IPS DF 4.7 (cell line): Measurements from ENCODE around the gene UCK2.

Experiments used
- DNase-seq: peaks from one replicate; pipeline ENCODE4 v3.0.0-alpha.2; 2013; ENCODE audit warnings: low spot score; ENCODE audit errors: extremely low read depth

UCK2 gene

GRCh38 chr1:165834229-165834628 is 6.8 kb downstream of the UCK2 start:
- DNase-seq: no peak

GRCh38 chr1:165834881-165835280 is 7.5 kb downstream of the UCK2 start:
- DNase-seq: no peak

GRCh38 chr1:165836664-165837482 is 9.5 kb downstream of the UCK2 start:
- DNase-seq: no peak

GRCh38 chr1:165837838-165838364 is 10.5 kb downstream of the UCK2 start:
- DNase-seq: no peak

DNA sequence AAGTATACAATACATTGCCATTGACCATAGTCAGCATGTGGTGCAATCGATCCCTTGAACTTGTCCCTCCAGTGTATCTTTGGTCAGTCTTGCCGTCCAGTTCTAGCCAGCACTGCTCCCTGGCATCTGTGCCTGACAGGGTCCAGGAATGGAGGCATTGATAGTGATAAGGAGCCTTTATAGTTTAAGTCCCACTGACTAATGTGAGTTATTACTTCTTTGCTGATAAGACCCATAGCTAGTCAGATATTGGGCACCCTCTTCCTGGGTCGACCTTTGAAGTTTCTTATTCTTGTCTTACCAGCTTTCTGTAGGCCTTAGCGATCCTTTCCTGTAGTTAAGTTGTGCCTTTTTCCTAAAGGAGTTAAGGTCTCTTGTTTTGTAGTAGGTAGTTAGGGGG is 13.0 kb downstream of the UCK2 start:
- no peak for DNase-seq

DNA sequence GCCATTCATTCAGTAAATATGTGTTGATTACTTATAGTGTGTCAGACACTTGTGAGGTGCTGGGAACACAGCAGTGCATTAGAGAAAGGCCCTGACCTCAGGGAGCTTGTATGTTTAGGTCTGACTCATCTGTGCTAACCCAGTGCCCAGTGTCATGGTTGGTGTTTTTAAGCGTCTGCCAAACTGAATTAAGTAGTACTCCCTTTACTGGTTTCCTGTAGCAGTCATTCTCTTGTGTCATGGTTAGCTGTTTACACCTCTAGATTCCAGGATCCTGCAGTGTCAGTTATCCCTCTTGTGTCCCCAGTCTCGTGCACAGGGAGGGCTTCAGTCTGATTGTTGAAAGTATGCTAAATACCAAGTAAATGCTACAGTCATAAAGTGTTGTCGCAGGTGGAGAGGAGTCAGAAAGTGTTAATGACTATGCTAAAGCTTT is 14.2 kb downstream of the UCK2 start:
- DNase-seq: no peak

DNA sequence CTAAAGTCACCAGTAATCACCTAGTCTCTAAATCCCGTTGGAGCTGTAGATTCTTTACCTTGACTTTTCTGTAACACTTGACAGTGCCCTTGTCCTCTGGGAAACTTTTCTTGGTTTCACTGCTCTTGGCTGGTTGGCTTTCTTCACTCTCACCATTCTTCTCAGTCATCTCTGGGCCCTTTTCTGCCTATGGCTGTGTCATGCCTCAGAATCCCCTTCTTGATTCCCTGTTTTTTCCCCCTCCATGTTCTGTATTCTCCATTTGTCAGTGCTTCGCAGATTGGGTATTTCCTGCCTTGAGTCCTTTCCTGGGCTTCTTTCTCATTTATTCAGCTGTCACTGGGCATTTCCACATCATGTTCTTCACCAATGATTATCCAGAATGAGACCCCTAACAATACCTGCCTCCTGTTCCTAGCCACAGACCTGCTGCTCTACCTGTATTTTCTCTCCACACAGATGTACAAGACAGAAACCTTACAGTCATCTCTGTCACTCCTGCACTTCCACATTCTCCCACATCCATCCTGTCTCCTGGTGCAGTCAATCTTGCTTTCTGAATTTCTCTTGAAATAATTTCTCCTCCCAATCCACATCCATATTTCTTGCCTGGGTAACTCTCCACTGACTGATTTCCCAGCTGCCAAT is 14.7 kb downstream of the UCK2 start:
- no peak for DNase-seq

DNA sequence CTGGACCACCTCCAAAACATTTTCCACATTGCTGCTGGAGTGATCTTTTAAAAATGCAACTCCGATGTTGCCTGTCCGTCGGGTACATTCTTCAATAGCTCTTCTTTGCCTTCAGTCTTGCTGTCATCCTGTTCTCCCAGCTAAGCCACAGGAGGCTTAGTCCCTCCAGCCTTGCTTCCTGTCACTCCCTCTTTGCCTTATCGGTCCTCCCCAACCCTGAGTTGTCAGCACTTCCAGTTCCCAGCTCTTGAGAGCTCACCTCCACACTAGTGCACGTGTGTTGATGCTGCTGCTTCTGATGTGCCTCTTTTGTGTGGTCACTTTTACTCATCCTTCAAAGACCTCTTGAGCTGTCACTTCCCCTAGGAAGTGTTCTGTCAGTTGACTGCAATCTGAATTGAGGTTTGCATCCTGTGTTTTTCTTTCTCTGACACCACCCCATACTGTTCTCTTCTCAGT is 15.3 kb downstream of the UCK2 start:
- DNase-seq: no peak

DNA sequence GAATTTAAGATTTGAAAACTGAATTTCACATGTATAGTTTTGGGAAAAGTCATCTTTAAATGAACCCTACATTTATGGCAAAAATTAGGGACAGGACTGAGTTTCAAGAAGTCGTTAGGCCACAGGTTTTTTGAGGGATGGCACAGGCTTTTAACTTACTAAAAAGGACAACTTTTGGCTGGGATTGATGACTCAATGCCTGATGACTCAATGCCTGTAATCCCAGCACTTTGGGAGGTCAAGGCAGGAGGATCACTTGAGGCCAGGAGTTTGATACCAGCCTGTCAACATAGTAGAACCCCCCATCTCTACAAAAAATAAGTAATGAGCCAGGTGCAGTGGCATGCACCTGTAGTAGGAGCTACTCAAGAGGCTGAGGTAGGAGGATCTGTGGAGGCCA is 15.9 kb downstream of the UCK2 start:
- no peak for DNase-seq

- no peak for DNase-seq
Measured at GRCh38 chr1:165844114-165844798, 16.8 kb downstream of the UCK2 start.

- DNase-seq: no peak
Measured at GRCh38 chr1:165844933-165845332, 17.5 kb downstream of the UCK2 start.

GRCh38 chr1:165845569-165845968 is 18.2 kb downstream of the UCK2 start:
- DNase-seq: no peak

GRCh38 chr1:165845992-165846748 is 18.8 kb downstream of the UCK2 start:
- DNase-seq: no peak

DNA sequence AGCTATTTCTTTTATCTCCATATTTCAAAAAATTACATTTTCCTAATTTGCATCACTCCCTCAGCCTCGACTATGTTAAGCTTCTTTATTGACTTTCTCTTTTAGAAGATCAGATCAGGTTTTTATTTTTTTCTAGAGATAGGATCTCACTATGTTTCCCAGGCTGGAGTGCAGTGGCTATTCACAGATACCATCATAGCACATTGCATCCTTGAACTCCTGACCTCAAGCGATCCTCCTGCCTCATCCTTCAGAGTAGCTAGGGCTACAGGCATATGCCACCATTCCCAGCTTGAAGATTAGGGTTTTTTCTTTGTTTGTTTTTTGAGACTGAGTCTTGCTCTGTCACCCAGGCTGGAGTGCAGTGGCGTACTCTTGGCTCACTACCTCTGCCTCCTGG is 20.1 kb downstream of the UCK2 start:
- no peak for DNase-seq

DNA sequence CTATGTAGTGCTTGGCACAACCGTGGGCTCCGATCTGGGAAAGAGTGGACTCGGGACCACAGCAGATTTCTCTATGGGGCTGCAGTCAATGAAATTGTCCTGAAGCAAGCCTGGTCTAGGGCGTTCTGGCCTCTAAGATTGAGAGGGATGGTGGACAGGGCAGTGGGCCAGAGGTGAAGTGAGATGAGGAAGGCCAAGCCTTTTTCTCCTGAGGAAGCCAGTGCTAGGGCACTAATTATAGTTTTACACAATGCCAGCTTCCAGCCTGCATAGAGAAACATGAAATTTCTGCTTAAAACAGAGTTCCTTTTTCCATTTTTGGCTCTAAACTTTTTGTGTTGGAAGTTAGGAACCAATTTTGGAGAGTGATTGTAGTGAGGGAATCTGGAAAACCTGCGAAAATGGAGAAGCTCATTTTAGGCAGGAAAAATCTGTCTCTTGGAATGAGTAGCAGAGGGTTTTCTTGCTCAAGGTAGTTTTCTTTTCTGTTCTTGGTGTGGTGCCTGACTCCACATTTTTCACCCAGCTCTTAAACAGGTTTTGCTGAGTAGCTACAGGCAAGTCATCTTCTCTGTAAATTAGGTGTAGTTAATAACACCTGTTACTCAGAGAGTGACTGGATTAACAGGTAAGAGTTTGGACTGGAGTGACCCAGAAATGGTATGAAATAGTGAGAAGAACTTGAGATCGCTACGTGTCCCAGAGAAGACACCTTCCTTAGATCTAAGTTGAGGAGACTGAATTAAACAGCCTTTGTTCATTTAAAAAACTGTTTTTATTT is 22.1 kb downstream of the UCK2 start:
- no peak for DNase-seq

- no peak for DNase-seq
Measured at GRCh38 chr1:165851034-165851658, 23.7 kb downstream of the UCK2 start.

GRCh38 chr1:165852871-165853270 is 25.5 kb downstream of the UCK2 start:
- no peak for DNase-seq

- DNase-seq: no peak
Measured at GRCh38 chr1:165853528-165854075, 26.2 kb downstream of the UCK2 start.

GRCh38 chr1:165854101-165854845 is 26.9 kb downstream of the UCK2 start:
- no peak for DNase-seq
